Fibroblast of mammary gland (primary cell): Measurements from ENCODE around the gene GPC6.

Experiments
- DNase-seq: peaks from one replicate; pipeline ENCODE4 v3.0.0-alpha.2; 2010; ENCODE audit warnings: low read depth
- H3K4me3 ChIP-seq: 2 replicates; pipeline ENCODE4 v1.5.1; 2011; ENCODE audit warnings: low read depth, mild to moderate bottlenecking, low read length, moderate library complexity; ENCODE audit not compliant: control insufficient read depth
- TF ChIP-seq, protein P1 (sequence below): conservative IDR thresholded peaks from 2 replicates; pipeline ENCODE4 v1.5.1; 2011; ENCODE audit warnings: low read depth, low read length, inconsistent platforms; ENCODE audit not compliant: control insufficient read depth, insufficient read depth

Gene GPC6

DNA sequence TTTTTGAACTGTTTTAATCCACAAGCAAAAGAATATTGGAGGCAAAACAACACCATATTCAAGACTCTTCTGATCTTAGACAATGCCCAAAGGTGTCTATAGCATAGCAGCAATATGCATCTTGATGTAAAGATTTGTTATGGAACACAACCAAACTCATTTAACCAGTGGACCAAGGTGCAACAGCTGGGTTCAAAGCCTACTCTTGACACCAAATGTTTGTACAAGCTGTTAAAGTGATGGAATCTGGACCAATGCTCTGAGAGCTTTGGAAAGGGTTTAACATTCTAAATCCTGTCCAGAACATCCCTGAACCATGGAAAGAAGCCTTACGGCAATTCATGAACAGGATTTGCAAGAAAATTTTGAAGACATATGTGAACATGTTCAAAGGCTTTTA, 520.0 kb downstream of the GPC6 start:
- H3K4me3 ChIP-seq = no peak overlapping the region
- TF ChIP-seq, protein P1, sequence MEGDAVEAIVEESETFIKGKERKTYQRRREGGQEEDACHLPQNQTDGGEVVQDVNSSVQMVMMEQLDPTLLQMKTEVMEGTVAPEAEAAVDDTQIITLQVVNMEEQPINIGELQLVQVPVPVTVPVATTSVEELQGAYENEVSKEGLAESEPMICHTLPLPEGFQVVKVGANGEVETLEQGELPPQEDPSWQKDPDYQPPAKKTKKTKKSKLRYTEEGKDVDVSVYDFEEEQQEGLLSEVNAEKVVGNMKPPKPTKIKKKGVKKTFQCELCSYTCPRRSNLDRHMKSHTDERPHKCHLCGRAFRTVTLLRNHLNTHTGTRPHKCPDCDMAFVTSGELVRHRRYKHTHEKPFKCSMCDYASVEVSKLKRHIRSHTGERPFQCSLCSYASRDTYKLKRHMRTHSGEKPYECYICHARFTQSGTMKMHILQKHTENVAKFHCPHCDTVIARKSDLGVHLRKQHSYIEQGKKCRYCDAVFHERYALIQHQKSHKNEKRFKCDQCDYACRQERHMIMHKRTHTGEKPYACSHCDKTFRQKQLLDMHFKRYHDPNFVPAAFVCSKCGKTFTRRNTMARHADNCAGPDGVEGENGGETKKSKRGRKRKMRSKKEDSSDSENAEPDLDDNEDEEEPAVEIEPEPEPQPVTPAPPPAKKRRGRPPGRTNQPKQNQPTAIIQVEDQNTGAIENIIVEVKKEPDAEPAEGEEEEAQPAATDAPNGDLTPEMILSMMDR = no peak
- DNase-seq = no peak

GRCh38 chr13:93750676-93751075, 524.1 kb downstream of the GPC6 start:
- TF ChIP-seq, protein P1 = no peak

GRCh38 chr13:93751117-93751516, 524.5 kb downstream of the GPC6 start:
- H3K4me3 ChIP-seq = no peak overlapping the region
- no peak for DNase-seq

More at GRCh38 chr13:93750676-93751075, 524.1 kb downstream of the GPC6 start:
- no peak for DNase-seq
- H3K4me3 ChIP-seq = no peak overlapping the region

GRCh38 chr13:93752541-93752940, 525.9 kb downstream of the GPC6 start:
- peak; percentile 44 for DNase-seq
- H3K4me3 ChIP-seq = no peak overlapping the region
- TF ChIP-seq, protein P1 = no peak

More at GRCh38 chr13:93751117-93751516, 524.5 kb downstream of the GPC6 start:
- TF ChIP-seq, protein P1 = no peak

- no peak for DNase-seq
- TF ChIP-seq, protein P1 = no peak
- no peak overlapping the region for H3K4me3 ChIP-seq
Measured at GRCh38 chr13:93753639-93754038, 527.0 kb downstream of the GPC6 start.

GRCh38 chr13:93755341-93755740, 528.7 kb downstream of the GPC6 start:
- H3K4me3 ChIP-seq = no peak overlapping the region
- TF ChIP-seq, protein P1 = no peak
- no peak for DNase-seq

- peak; percentile 51 for DNase-seq
- H3K4me3 ChIP-seq = no peak overlapping the region
- TF ChIP-seq, protein P1 = no peak
Measured at GRCh38 chr13:93758575-93758974, 532.0 kb downstream of the GPC6 start.
